Adrenal gland (tissue), 12 donors: ENCODE results near the gene TXNRD2. TPM values are rescaled to one million over a fixed set of nuclear protein-coding genes. Genes with fewer than 3 reads are reported as not detected.
"Not testable (repeated sequence)": the region's sequence is repeated elsewhere in the genome, so short reads cannot be mapped to it uniquely, and the experiment has no call there.

Experiments used
- DNase-seq, 7 donors: peaks; one replicate each; pipeline ENCODE4 v3.0.0-alpha.2; 2019 to 2020
- H3K27ac ChIP-seq, 5 donors: fragments of 200-600 bp; sonication (generic) in 4 of 5; 1 replicate in 3 of 5; 2 replicates in 2 of 5; pipeline versions ENCODE4 v1.5.1 to v1.8.0; 2016 to 2020; ENCODE audit warnings: mild to moderate bottlenecking in 1 of 5
- H3K27me3 ChIP-seq: fragments of 200-600 bp; 2 replicates; pipeline ENCODE4 v1.8.0; 2021
- H3K36me3 ChIP-seq, 2 donors: fragments of 200-600 bp; replicated peaks in 1 of 2; 1 replicate in 1 of 2; 2 replicates in 1 of 2; pipeline versions ENCODE4 v1.5.1 to v1.8.0; 2018 to 2022
- H3K4me1 ChIP-seq, 2 donors: fragments of 200-600 bp; replicated peaks in 1 of 2; 1 replicate in 1 of 2; 2 replicates in 1 of 2; pipeline versions ENCODE4 v1.5.1 to v1.8.0; 2018 to 2021
- H3K4me3 ChIP-seq, 4 donors: fragments of 200-600 bp; sonication (generic) in 3 of 4; one replicate each; pipeline ENCODE4 v1.5.1; 2016 to 2018
- H3K9me3 ChIP-seq, 3 donors: fragments of 200-600 bp; sonication (generic) in 1 of 3; replicated peaks in 1 of 3; 1 replicate in 2 of 3; 2 replicates in 1 of 3; pipeline versions ENCODE4 v1.5.1 to v1.8.0; 2016 to 2021
- POLR2A ChIP-seq, 2 donors: fragments of 450-650 bp; IDR thresholded peaks; one replicate each; pipeline ENCODE4 v1.6.1; 2017; ENCODE audit warnings: antibody characterized with exemption in 2 of 2, mild to moderate bottlenecking in 2 of 2, moderate library complexity in 1 of 2
- WGBS, 4 donors: extraction: QIAGEN DNeasy Blood & Tissue Kit in 2 of 4; methylation state at CpG; one replicate each; pipeline versions ENCODE4 v1.1.5 to v1.1.7; 2013 to 2017; 5-methylcytosine and 5-hydroxymethylcytosine counted together
- intact Hi-C, 2 donors: fragments of 100-400 bp; cut with DNase I; formaldehyde crosslinking; loops; one replicate each; pipeline versions ENCODE4 v1.14.1 to v1.15.0; 2022 to 2023
- polyA plus RNA-seq, 3 donors: library from polyadenylated mRNA; stranded (reverse); fragments of 200-250 nt in 2 of 3; fragments of 350-450 nt in 1 of 3; fragmentation: Illumina TruSeq in 1 of 3; extraction: RNeasy Lipid Tissue Mini Kit (QIAGEN cat#74804) in 1 of 3; gene quantifications; one replicate each; pipeline ENCODE4 v1.2.3, GENCODE V29; 2013 to 2014
- total RNA-seq, 9 donors: library from RNA; depleted of rRNA in 4 of 9; stranded (reverse); fragments of >200 nt in 4 of 9; fragments of 120-200 nt in 1 of 9; fragmentation: NEBNext Ultra II Directional in 1 of 9; extraction: Animal tissue kit (Norgen Biotek cat#: 25700) in 1 of 9; gene quantifications; one replicate each; pipeline versions ENCODE4 v1.1.0 to v1.2.4, GENCODE V29; 2013 to 2023
- TF ChIP-seq, protein P1 (sequence below), 6 experiments: fragments of 450-650 bp in 4 of 6; fragments of 200-600 bp in 2 of 6; sonication (generic) in 1 of 6; IDR thresholded peaks; 1 replicate in 5 of 6; 2 replicates in 1 of 6; pipeline versions ENCODE4 v1.5.1 to v1.8.0; 2016 to 2021; ENCODE audit warnings: antibody characterized with exemption in 6 of 6, mild to moderate bottlenecking in 2 of 6, moderate library complexity in 1 of 6
- donor health status: healthy with polysubstance abuse.
- donor health status: Bipolar disorder and iron deficiency.
- donor health status: DM: yes; HTN: yes; CAD: no.
- donor health status: DM: no; HTN: no; CAD: no.
- donor health status: DM: no; HTN: no; CAD: no.
- donor health status: DM: yes; HTN: yes; CAD: no.

TXNRD2 gene
- total and polyA plus RNA-seq, 12 donors = 39.6 to 171 (median 59.5) TPM

DNA sequence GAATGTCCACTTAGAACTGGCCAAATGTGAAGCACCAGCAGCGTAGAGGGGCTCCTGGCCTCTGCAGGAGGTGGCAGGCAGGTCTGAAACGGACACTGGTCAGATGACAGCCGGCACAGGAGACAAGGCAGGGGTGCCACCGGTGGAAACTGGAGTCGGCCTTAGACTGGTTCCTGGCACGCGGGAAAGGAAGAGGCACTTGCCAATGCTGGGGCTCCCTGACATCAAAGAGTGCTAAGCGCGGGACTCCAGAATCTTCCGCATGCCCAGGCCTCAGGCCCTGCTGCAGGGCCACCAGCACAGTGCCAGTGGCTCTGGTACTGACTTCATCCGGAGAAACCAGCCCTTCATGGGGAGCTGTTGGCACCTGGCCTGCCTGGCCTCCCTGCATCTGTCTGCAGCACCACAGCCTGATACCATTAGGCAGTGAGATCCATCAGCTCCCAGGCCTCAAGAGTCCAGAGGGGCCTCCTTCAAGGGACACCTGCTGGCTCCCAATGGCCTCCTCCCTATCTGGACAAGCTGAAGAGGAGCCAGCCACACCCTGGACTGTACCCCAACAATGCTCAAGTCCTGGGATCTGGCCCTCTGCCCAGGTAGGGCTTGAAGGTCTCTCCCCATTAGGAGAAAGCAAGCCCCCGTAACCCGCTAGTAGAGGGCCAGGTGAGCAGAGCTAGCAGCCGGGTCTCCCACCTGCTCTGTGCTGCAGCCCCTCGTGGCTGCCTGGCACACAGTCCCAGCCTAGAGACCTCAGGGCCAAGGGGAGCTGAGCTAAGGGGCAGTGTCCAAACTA is 57.3 kb downstream of the TXNRD2 start:
- no peak for TF ChIP-seq POLR2A (IDR thresholded peaks at IDR 0.05)
- TF ChIP-seq, protein P1, sequence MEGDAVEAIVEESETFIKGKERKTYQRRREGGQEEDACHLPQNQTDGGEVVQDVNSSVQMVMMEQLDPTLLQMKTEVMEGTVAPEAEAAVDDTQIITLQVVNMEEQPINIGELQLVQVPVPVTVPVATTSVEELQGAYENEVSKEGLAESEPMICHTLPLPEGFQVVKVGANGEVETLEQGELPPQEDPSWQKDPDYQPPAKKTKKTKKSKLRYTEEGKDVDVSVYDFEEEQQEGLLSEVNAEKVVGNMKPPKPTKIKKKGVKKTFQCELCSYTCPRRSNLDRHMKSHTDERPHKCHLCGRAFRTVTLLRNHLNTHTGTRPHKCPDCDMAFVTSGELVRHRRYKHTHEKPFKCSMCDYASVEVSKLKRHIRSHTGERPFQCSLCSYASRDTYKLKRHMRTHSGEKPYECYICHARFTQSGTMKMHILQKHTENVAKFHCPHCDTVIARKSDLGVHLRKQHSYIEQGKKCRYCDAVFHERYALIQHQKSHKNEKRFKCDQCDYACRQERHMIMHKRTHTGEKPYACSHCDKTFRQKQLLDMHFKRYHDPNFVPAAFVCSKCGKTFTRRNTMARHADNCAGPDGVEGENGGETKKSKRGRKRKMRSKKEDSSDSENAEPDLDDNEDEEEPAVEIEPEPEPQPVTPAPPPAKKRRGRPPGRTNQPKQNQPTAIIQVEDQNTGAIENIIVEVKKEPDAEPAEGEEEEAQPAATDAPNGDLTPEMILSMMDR (IDR thresholded peaks at IDR 0.05) = no peak
- WGBS, 4 donors = 85 to 95% (median 91%) methylated on average over 7 to 15 of the region's 15 CpGs
- H3K27me3 ChIP-seq = no peaks in the 10 kb centered on the region
- DNase-seq = no peak
- H3K4me3 ChIP-seq = no peak overlapping the region
- intact Hi-C loops = no loop called here
- H3K27ac ChIP-seq = no peak overlapping the region
- H3K36me3 ChIP-seq = no peaks in the 10 kb centered on the region
- H3K9me3 ChIP-seq = no peaks in the 10 kb centered on the region
- no peaks in the 10 kb centered on the region for H3K4me1 ChIP-seq

DNA sequence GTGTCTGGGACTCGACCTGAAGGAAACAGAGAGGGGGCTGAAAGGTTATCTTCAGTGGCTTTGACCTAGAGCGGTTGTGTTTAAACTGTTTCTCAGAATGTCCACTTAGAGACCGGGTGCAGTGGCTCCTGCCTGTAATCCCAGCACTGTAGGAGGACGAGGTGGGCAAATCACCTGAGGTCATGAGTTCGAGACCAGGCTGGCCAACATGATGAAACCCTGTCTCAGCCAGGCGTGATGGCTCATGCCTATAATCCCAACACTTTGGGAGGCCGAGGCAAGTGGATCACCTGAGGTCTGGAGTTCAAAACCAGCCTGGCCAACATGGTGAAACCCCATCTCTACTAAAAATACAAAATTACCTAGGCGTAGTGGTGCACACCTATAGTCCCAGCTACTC is 58.2 kb downstream of the TXNRD2 start:
- H3K27me3 ChIP-seq, H3K4me3 ChIP-seq, intact Hi-C loops, H3K27ac ChIP-seq, H3K4me1 ChIP-seq, H3K36me3 ChIP-seq, H3K9me3 ChIP-seq: not testable (repeated sequence)
- DNase-seq = peak in 1 of 7 donors; percentile 2
- 90 to 93% (median 91%) methylated on average over 7 to 8 of the region's 8 CpGs for WGBS, 4 donors

DNA sequence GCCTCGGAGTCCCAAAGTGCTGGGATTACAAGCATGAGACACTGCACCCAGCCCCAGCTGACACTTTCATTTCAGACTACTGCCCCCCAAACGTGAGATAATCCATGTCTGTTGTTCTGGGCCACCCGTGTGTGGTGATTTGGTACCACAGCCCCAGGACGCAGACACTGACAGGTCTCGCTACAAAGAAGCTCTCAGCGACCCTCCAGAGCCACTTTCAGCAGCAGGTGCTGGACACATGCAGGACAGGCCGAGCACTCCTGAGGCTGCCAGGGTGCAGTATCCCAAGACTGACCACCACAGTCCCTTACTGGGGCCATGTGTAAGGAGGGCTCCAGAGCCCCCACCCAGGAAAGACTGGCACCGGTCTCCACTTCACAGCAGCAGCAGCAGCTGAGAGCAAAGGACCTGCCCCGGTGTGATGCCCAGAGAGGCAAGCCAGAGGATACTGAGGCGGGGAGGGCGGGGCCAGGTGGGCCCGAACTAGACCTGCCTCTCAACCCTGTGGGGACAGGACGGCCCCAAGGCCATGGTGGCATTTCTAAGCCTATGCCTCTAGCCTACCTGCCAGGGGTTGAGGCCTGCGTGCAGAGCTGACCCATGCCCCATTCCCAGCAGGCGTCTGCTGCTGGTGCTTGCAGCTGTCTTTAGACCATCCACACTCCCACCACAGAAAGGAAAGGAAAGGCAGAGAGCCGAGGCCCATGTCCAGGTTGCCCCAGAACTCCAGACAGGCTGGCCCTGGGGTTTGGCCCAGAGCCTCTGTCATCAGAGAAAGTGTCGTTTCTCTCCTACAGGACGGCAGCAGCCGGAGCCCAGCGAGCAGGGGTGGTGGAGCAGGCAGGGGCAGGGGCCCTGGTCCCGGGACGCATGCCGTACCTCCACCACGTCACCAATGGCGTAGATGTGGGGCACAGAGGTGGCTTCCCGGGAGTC is 58.9 kb downstream of the TXNRD2 start:
- intact Hi-C loops = no loop called here
- Histone ChIP-seq H3K27ac (no peak overlapping the region), H3K9me3 (no peaks in the 10 kb centered on the region), H3K36me3 (no peaks in the 10 kb centered on the region), H3K4me1 (no peaks in the 10 kb centered on the region), H3K4me3 (no peak overlapping the region), H3K27me3 (no peaks in the 10 kb centered on the region)
- WGBS, 4 donors = 89 to 93% (median 91%) methylated on average over 15 to 26 of the region's 26 CpGs
- DNase-seq = peak in 3 of 7 donors; percentile 4 to 11 (median 8)
- no peak for TF ChIP-seq POLR2A (IDR thresholded peaks at IDR 0.05)
- TF ChIP-seq, protein P1 (IDR thresholded peaks at IDR 0.05) = no peak

DNA sequence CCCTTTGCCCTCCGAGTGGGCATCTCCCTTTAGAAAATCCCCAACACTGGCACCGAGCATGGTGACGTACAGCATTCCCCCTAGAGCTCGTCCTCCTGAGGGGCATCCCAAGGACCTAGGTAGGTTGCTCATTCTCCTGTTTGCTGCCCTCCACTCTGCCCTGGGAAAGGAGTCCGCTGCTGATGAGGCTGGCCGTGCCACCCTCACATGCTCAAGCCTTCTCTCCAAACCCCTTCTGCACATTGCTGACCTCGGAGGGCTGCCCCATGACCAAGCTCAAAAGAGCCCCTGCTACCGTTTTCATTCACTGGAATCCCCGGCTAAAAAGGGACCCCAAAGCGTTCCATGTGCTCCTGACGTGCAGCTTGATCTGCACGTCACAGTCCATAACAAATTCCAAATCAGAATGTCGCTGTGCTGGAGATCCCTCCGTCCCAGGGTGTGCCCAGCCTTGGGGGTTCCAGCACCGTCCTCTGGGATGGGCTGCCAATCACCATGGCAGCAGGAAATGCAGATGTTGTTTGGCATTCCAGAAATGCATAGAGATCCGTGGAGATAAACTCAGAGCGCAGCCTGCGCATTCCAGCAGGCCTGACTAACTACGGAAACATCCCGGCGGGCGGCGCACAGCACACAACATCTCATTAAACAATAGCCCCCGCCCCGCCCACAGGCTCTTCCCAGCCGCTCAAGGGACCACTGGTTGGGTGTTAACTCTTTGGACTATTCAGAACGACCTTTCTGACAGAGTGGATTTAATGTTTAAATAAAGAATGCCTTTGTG is 60.6 kb downstream of the TXNRD2 start:
- peak in 4 of 7 donors; percentile 22 to 66 (median 39) for DNase-seq
- intact Hi-C loops = no loop called here
- no peaks in the 10 kb centered on the region for H3K36me3 ChIP-seq
- H3K27me3 ChIP-seq = no peaks in the 10 kb centered on the region
- H3K4me1 ChIP-seq = no peaks in the 10 kb centered on the region
- H3K4me3 ChIP-seq = no peak overlapping the region
- no peaks in the 10 kb centered on the region for H3K9me3 ChIP-seq
- H3K27ac ChIP-seq = peak overlapping the region in 1 of 5 donors; percentile 22
- TF ChIP-seq, protein P1 (IDR thresholded peaks at IDR 0.05) = no peak
- no peak for TF ChIP-seq POLR2A (IDR thresholded peaks at IDR 0.05)
- WGBS, 4 donors = 66 to 76% (median 70%) methylated on average over 23 to 27 of the region's 27 CpGs
